Esophagus (tissue), 2 donors: ENCODE data around the gene NECAB2. TPM values are rescaled to one million over a fixed set of nuclear protein-coding genes. Genes with fewer than 3 reads are reported as not detected.

Experiments
- H3K27ac ChIP-seq, 2 donors: one replicate each; pipeline ENCODE4 v1.5.1; 2013; ENCODE audit warnings: low read depth in 2 of 2, mild to moderate bottlenecking in 2 of 2, inconsistent platforms in 1 of 2, low read length in 1 of 2, moderate library complexity in 1 of 2
- H3K27me3 ChIP-seq, 2 donors: one replicate each; pipeline ENCODE4 v1.6.1; 2013; ENCODE audit warnings: low read length in 2 of 2, control low read depth in 1 of 2, mild to moderate bottlenecking in 1 of 2; ENCODE audit not compliant: insufficient read depth in 2 of 2, control insufficient read depth in 1 of 2
- H3K36me3 ChIP-seq, 2 donors: one replicate each; pipeline ENCODE4 v1.6.1; 2013; ENCODE audit warnings: low read length in 1 of 2; ENCODE audit not compliant: control insufficient read depth in 2 of 2, insufficient read depth in 2 of 2
- H3K4me1 ChIP-seq, 2 donors: one replicate each; pipeline ENCODE4 v1.6.1; 2013; ENCODE audit warnings: low read length in 1 of 2; ENCODE audit not compliant: control insufficient read depth in 2 of 2, insufficient read depth in 2 of 2
- H3K4me3 ChIP-seq, 2 donors: one replicate each; pipeline ENCODE4 v1.5.1; 2013; ENCODE audit warnings: low read length in 2 of 2, mild to moderate bottlenecking in 2 of 2, low read depth in 1 of 2, moderate library complexity in 1 of 2
- H3K9me3 ChIP-seq, 2 donors: one replicate each; pipeline ENCODE4 v1.6.1; 2013; ENCODE audit warnings: mild to moderate bottlenecking in 2 of 2, low read depth in 1 of 2, low read length in 1 of 2, moderate library complexity in 1 of 2; ENCODE audit not compliant: control insufficient read depth in 2 of 2, insufficient read depth in 1 of 2
- WGBS, 2 donors: extraction: QIAGEN DNeasy Blood & Tissue Kit; methylation state at CpG; one replicate each; pipeline ENCODE4 v1.1.7; 2013; 5-methylcytosine and 5-hydroxymethylcytosine counted together
- polyA plus RNA-seq, 2 donors: library from polyadenylated mRNA; stranded (reverse); fragments of 200-250 nt; gene quantifications; one replicate each; pipeline ENCODE4 v1.2.3, GENCODE V29; 2013
- donor health status: healthy with polysubstance abuse.
- donor health status: Bipolar disorder and iron deficiency.

NECAB2 gene
- polyA plus RNA-seq, 2 donors: not detected

GRCh38 chr16:84015399-84015798 lies 47.4 kb downstream of the NECAB2 start:
- Histone ChIP-seq H3K27me3 (no peaks in the 10 kb centered on the region), H3K9me3 (peaks cover 4 to 5% of the 10 kb centered on the region in 2 donors), H3K4me1 (peaks cover 0 to 2% of the 10 kb centered on the region in 2 donors), H3K27ac (no peak overlapping the region), H3K4me3 (no peak overlapping the region), H3K36me3 (no peaks in the 10 kb centered on the region)
- WGBS, 2 donors: 83 to 84% methylated on average over 12 of the region's 12 CpGs

GRCh38 chr16:84016477-84016876 lies 48.4 kb downstream of the NECAB2 start:
- 90 to 95% methylated on average over 12 of the region's 12 CpGs for WGBS, 2 donors

GRCh38 chr16:84018710-84019109 lies 50.7 kb downstream of the NECAB2 start:
- WGBS, 2 donors: 85 to 91% methylated on average over 4 of the region's 4 CpGs
- Histone ChIP-seq H3K36me3 (no peaks in the 10 kb centered on the region), H3K27ac (no peak overlapping the region), H3K27me3 (no peaks in the 10 kb centered on the region), H3K9me3 (peaks cover 4 to 10% of the 10 kb centered on the region in 2 donors), H3K4me3 (no peak overlapping the region), H3K4me1 (peaks cover 0 to 2% of the 10 kb centered on the region in 2 donors)

More at GRCh38 chr16:84016477-84016876, 48.4 kb downstream of the NECAB2 start:
- no peaks in the 10 kb centered on the region for H3K36me3 ChIP-seq
- H3K27me3 ChIP-seq: no peaks in the 10 kb centered on the region
- H3K4me1 ChIP-seq: peaks cover 0 to 2% of the 10 kb centered on the region in 2 donors
- peaks cover 4 to 8% of the 10 kb centered on the region in 2 donors for H3K9me3 ChIP-seq
- no peak overlapping the region for H3K4me3 ChIP-seq
- H3K27ac ChIP-seq: no peak overlapping the region

GRCh38 chr16:84020353-84020752 lies 52.3 kb downstream of the NECAB2 start:
- no peaks in the 10 kb centered on the region for H3K27me3 ChIP-seq
- H3K4me1 ChIP-seq: peaks cover 0 to 3% of the 10 kb centered on the region in 2 donors
- WGBS, 2 donors: 75 to 76% methylated on average over 9 of the region's 9 CpGs
- H3K36me3 ChIP-seq: no peaks in the 10 kb centered on the region
- H3K9me3 ChIP-seq: peaks cover 0 to 7% of the 10 kb centered on the region in 2 donors
- H3K4me3 ChIP-seq: no peak overlapping the region
- no peak overlapping the region for H3K27ac ChIP-seq

- Histone ChIP-seq H3K9me3 (peaks cover 0 to 7% of the 10 kb centered on the region in 2 donors), H3K4me1 (peaks cover 3% of the 10 kb centered on the region in 2 donors), H3K36me3 (no peaks in the 10 kb centered on the region), H3K27me3 (no peaks in the 10 kb centered on the region), H3K27ac (no peak overlapping the region), H3K4me3 (no peak overlapping the region)
- WGBS, 2 donors: 88 to 90% methylated on average over 5 of the region's 5 CpGs
Measured at GRCh38 chr16:84021488-84021887, 53.4 kb downstream of the NECAB2 start.

GRCh38 chr16:84022644-84023043 lies 54.6 kb downstream of the NECAB2 start:
- no peaks in the 10 kb centered on the region for H3K27me3 ChIP-seq
- H3K4me3 ChIP-seq: no peak overlapping the region
- no peak overlapping the region for H3K27ac ChIP-seq
- WGBS, 2 donors: 70 to 80% methylated on average over 11 of the region's 11 CpGs
- peaks cover 3% of the 10 kb centered on the region in 2 donors for H3K4me1 ChIP-seq
- no peaks in the 10 kb centered on the region for H3K36me3 ChIP-seq
- H3K9me3 ChIP-seq: peaks cover 0 to 6% of the 10 kb centered on the region in 2 donors

GRCh38 chr16:84024854-84025253 lies 56.8 kb downstream of the NECAB2 start:
- Histone ChIP-seq H3K4me1 (peaks cover 3% of the 10 kb centered on the region in 2 donors), H3K36me3 (no peaks in the 10 kb centered on the region), H3K9me3 (peaks cover 0 to 4% of the 10 kb centered on the region in 2 donors), H3K4me3 (no peak overlapping the region), H3K27ac (peak overlapping the region in 1 of 2 donors; percentile 69), H3K27me3 (no peaks in the 10 kb centered on the region)
- 42 to 53% methylated on average over 9 of the region's 9 CpGs for WGBS, 2 donors

- H3K27me3 ChIP-seq: no peaks in the 10 kb centered on the region
- peak overlapping the region in 1 of 2 donors; percentile 17 for H3K27ac ChIP-seq
- H3K9me3 ChIP-seq: peaks cover 0 to 2% of the 10 kb centered on the region in 2 donors
- H3K4me1 ChIP-seq: peaks cover 3% of the 10 kb centered on the region in 2 donors
- H3K36me3 ChIP-seq: no peaks in the 10 kb centered on the region
- WGBS, 2 donors: 78 to 82% methylated on average over 10 of the region's 10 CpGs
- H3K4me3 ChIP-seq: no peak overlapping the region
Measured at GRCh38 chr16:84026606-84027005, 58.6 kb downstream of the NECAB2 start.

GRCh38 chr16:84027625-84028024 lies 59.6 kb downstream of the NECAB2 start:
- Histone ChIP-seq H3K4me1 (peaks cover 3% of the 10 kb centered on the region in 2 donors), H3K27ac (no peak overlapping the region), H3K27me3 (no peaks in the 10 kb centered on the region), H3K4me3 (no peak overlapping the region), H3K9me3 (no peaks in the 10 kb centered on the region), H3K36me3 (no peaks in the 10 kb centered on the region)
- 76 to 77% methylated on average over 15 of the region's 15 CpGs for WGBS, 2 donors

GRCh38 chr16:84029297-84030047 lies 61.4 kb downstream of the NECAB2 start:
- no peak overlapping the region for H3K27ac ChIP-seq
- peaks cover 3% of the 10 kb centered on the region in 2 donors for H3K4me1 ChIP-seq
- H3K27me3 ChIP-seq: no peaks in the 10 kb centered on the region
- 72 to 75% methylated on average over 14 of the region's 14 CpGs for WGBS, 2 donors
- no peaks in the 10 kb centered on the region for H3K36me3 ChIP-seq
- no peak overlapping the region for H3K4me3 ChIP-seq
- no peaks in the 10 kb centered on the region for H3K9me3 ChIP-seq
